HL-60 (cell line): Measurements from ENCODE around the gene DSCAML1.
A peak's percentile ranks its signal among the peaks of the same experiment; 100 is the strongest.

ENCODE experiments used
- DNase-seq, 2 experiments: peaks; one replicate each; pipeline ENCODE4 v3.0.0-alpha.2; 2010 to 2020; ENCODE audit warnings: low read depth in 1 of 2, low spot score in 1 of 2
- H3K27ac ChIP-seq: fragments of 250-450 bp; sonication (Bioruptor Pico); replicated peaks from 2 replicates; pipeline ENCODE4 v1.5.1; 2020; ENCODE audit warnings: mild to moderate bottlenecking, moderate library complexity
- H3K27me3 ChIP-seq: fragments of 250-450 bp; sonication (Bioruptor Pico); 2 replicates; pipeline ENCODE4 v1.5.1; 2021; ENCODE audit warnings: mild to moderate bottlenecking, moderate library complexity; ENCODE audit not compliant: insufficient read depth, poor library complexity, severe bottlenecking
- H3K4me3 ChIP-seq: replicated peaks from 2 replicates; pipeline ENCODE4 v1.5.1; 2011; ENCODE audit warnings: mild to moderate bottlenecking, control low read depth, low read length; ENCODE audit not compliant: insufficient read depth
- CTCF ChIP-seq: IDR thresholded peaks from one replicate; pipeline ENCODE4 v1.5.1; 2011; ENCODE audit warnings: low read length, control low read depth, inconsistent platforms; ENCODE audit not compliant: insufficient read depth
- GABPA ChIP-seq: IDR thresholded peaks from 2 replicates; pipeline ENCODE4 v1.6.1; 2012; ENCODE audit warnings: low read depth
- POLR2AphosphoS5 ChIP-seq: IDR thresholded peaks from 2 replicates; pipeline ENCODE4 v1.6.1; 2012; ENCODE audit warnings: low read depth
- REST ChIP-seq: IDR thresholded peaks from 2 replicates; pipeline ENCODE4 v1.6.1; 2012; ENCODE audit warnings: low read depth; ENCODE audit not compliant: insufficient replicate concordance
- SPI1 ChIP-seq: IDR thresholded peaks from 2 replicates; pipeline ENCODE4 v1.6.1; 2012; ENCODE audit warnings: low read depth, mild to moderate bottlenecking, borderline replicate concordance

DSCAML1 gene

GRCh38 chr11:117444711-117445658, 352.0 kb downstream of the DSCAML1 start:
- peaks cover 25% of the 10 kb centered on the region for H3K27me3 ChIP-seq

GRCh38 chr11:117444256-117444655, 352.8 kb downstream of the DSCAML1 start:
- H3K4me3 ChIP-seq, result no peak overlapping the region

More at GRCh38 chr11:117444711-117445658, 352.0 kb downstream of the DSCAML1 start:
- no peak overlapping the region for H3K27ac ChIP-seq
- no peak overlapping the region for H3K4me3 ChIP-seq
- TF ChIP-seq POLR2AphosphoS5, result no peak
- DNase-seq, result no peak

GRCh38 chr11:117443266-117444186, 353.5 kb downstream of the DSCAML1 start:
- peaks cover 25% of the 10 kb centered on the region for H3K27me3 ChIP-seq
- H3K4me3 ChIP-seq, result no peak overlapping the region
- TF ChIP-seq SPI1 (no peak), CTCF (no peak), POLR2AphosphoS5 (no peak), REST (no peak), GABPA (no peak)
- no peak overlapping the region for H3K27ac ChIP-seq
- peak in 1 of 2 experiments; percentile 25 for DNase-seq

More at GRCh38 chr11:117444256-117444655, 352.8 kb downstream of the DSCAML1 start:
- Histone ChIP-seq H3K27ac (no peak overlapping the region), H3K27me3 (peaks cover 25% of the 10 kb centered on the region)
- no peak for TF ChIP-seq REST
- no peak for TF ChIP-seq CTCF
- no peak for TF ChIP-seq SPI1
- TF ChIP-seq POLR2AphosphoS5, result no peak
- TF ChIP-seq GABPA, result no peak
- DNase-seq, result no peak

- Histone ChIP-seq H3K27ac (no peak overlapping the region), H3K4me3 (no peak overlapping the region), H3K27me3 (peaks cover 25% of the 10 kb centered on the region)
- no peak for DNase-seq
- TF ChIP-seq REST (no peak), CTCF (no peak), SPI1 (no peak), GABPA (no peak), POLR2AphosphoS5 (no peak)
These were observed 354.2 kb downstream of the DSCAML1 start for GRCh38 chr11:117442869-117443239.
